GM12878 (cell line): ENCODE data around the gene EIF5B. TPM values are rescaled to one million over a fixed set of nuclear protein-coding genes. Genes with fewer than 3 reads are reported as not detected.

Experiments
- ATF3 ChIP-seq: IDR thresholded peaks from 2 replicates; pipeline ENCODE4 v1.6.1; 2011; ENCODE audit warnings: low read depth, mild to moderate bottlenecking, low read length, moderate library complexity, borderline replicate concordance; ENCODE audit errors: extremely low read depth
- CREB1 ChIP-seq: IDR thresholded peaks from 2 replicates; pipeline ENCODE4 v1.6.1; 2012; ENCODE audit warnings: low read depth, mild to moderate bottlenecking, inconsistent platforms
- CTCF ChIP-seq, 3 experiments: IDR thresholded peaks in 2 of 3; conservative IDR thresholded peaks in 1 of 3; 2 replicates each; pipeline ENCODE4 v1.5.1; 2011; ENCODE audit warnings: low read depth in 3 of 3, low read length in 3 of 3, mild to moderate bottlenecking in 3 of 3, control low read depth in 2 of 3, moderate library complexity in 2 of 3, inconsistent platforms in 1 of 3, mixed read lengths in 1 of 3; ENCODE audit not compliant: control insufficient read depth in 2 of 3, insufficient read depth in 1 of 3; ENCODE audit errors: extremely low read depth in 1 of 3
- EGR1 ChIP-seq, 2 experiments: IDR thresholded peaks; 1 replicate in 1 of 2; 2 replicates in 1 of 2; pipeline ENCODE4 v1.6.1; 2011 to 2012; ENCODE audit warnings: low read depth in 2 of 2, low read length in 2 of 2, borderline replicate concordance in 1 of 2, mild to moderate bottlenecking in 1 of 2, moderate library complexity in 1 of 2
- ETV6 ChIP-seq, 2 experiments: fragments of 450-650 bp in 1 of 2; IDR thresholded peaks in 1 of 2; conservative IDR thresholded peaks in 1 of 2; 2 replicates each; pipeline ENCODE4 v1.6.1; 2014; ENCODE audit warnings: antibody characterized with exemption in 1 of 2, borderline replicate concordance in 1 of 2, low read depth in 1 of 2, mild to moderate bottlenecking in 1 of 2, moderate library complexity in 1 of 2
- HDGF ChIP-seq: fragments of 450-650 bp; IDR thresholded peaks from 2 replicates; pipeline ENCODE4 v1.6.1; 2016; ENCODE audit warnings: antibody characterized with exemption
- IRF3 ChIP-seq: fragments of 450-650 bp; IDR thresholded peaks from 2 replicates; pipeline ENCODE4 v1.6.1; 2014; ENCODE audit warnings: mild to moderate bottlenecking
- KDM1A ChIP-seq: fragments of 200-600 bp; sonication (generic); IDR thresholded peaks from 2 replicates; pipeline ENCODE4 v1.6.1; 2016; ENCODE audit warnings: borderline replicate concordance
- LARP7 ChIP-seq: fragments of 450-650 bp; IDR thresholded peaks from 2 replicates; pipeline ENCODE4 v1.6.1; 2017; ENCODE audit warnings: mild to moderate bottlenecking
- MLLT1 ChIP-seq: fragments of 450-650 bp; IDR thresholded peaks from 2 replicates; pipeline ENCODE4 v1.6.1; 2016; ENCODE audit warnings: mild to moderate bottlenecking
- NR2F1 ChIP-seq: fragments of 450-650 bp; conservative IDR thresholded peaks from 2 replicates; pipeline ENCODE4 v1.6.1; 2017; ENCODE audit warnings: mild to moderate bottlenecking
- NRF1 ChIP-seq: conservative IDR thresholded peaks from 2 replicates; pipeline ENCODE4 v1.6.1; 2011; ENCODE audit warnings: mild to moderate bottlenecking, low read depth, low read length, improper control_type of control experiment
- PAX5 ChIP-seq: IDR thresholded peaks from 2 replicates; pipeline ENCODE4 v1.6.1; 2011; ENCODE audit warnings: low read depth, low read length, borderline replicate concordance
- POLR2AphosphoS2 ChIP-seq: IDR thresholded peaks from 2 replicates; pipeline ENCODE4 v1.6.1; 2011; ENCODE audit warnings: low read depth, mild to moderate bottlenecking, low read length, improper control_type of control experiment, moderate library complexity
- RB1 ChIP-seq: fragments of 450-650 bp; formaldehyde crosslinking; IDR thresholded peaks from 2 replicates; pipeline ENCODE4 v1.6.1; 2017; ENCODE audit warnings: mild to moderate bottlenecking, borderline replicate concordance
- SIN3A ChIP-seq: IDR thresholded peaks from 2 replicates; pipeline ENCODE4 v1.6.1; 2012; ENCODE audit warnings: low read depth, low read length, improper control_type of control experiment
- SMC3 ChIP-seq: IDR thresholded peaks from 2 replicates; pipeline ENCODE4 v1.6.1; 2011; ENCODE audit warnings: low read length, improper control_type of control experiment, borderline replicate concordance
- SRF ChIP-seq, 2 experiments: IDR thresholded peaks; 2 replicates each; pipeline ENCODE4 v1.6.1; 2011; ENCODE audit warnings: low read depth in 2 of 2, low read length in 2 of 2, mild to moderate bottlenecking in 1 of 2, moderate library complexity in 1 of 2
- TBL1XR1 ChIP-seq: IDR thresholded peaks from 2 replicates; pipeline ENCODE4 v1.6.1; 2012; ENCODE audit warnings: low read depth, low read length, improper control_type of control experiment
- TCF7 ChIP-seq: IDR thresholded peaks from 2 replicates; pipeline ENCODE4 v1.6.1; 2014; ENCODE audit warnings: antibody characterized with exemption, borderline replicate concordance
- USF2 ChIP-seq: IDR thresholded peaks from 2 replicates; pipeline ENCODE4 v1.6.1; 2011; ENCODE audit warnings: low read depth, low read length, improper control_type of control experiment, borderline replicate concordance
- YY1 ChIP-seq: IDR thresholded peaks from 2 replicates; pipeline ENCODE4 v1.6.1; 2011; ENCODE audit warnings: low read depth, mild to moderate bottlenecking, low read length
- ZNF384 ChIP-seq: IDR thresholded peaks from 2 replicates; pipeline ENCODE4 v1.6.1; 2012; ENCODE audit warnings: low read depth, mild to moderate bottlenecking, low read length, improper control_type of control experiment, borderline replicate concordance
- polyA plus RNA-seq, 11 experiments: library from polyadenylated mRNA; depleted of rRNA in 4 of 11; unstranded in 6 of 11; stranded (reverse) in 5 of 11; fragments of >200 nt; fragmentation: Nextera tagmentation in 4 of 11; fragmentation: Illumina TruSeq in 1 of 11; extraction: Ambion mirVana in 4 of 11; extraction: Trizol in 1 of 11; gene quantifications; 1 replicate in 1 of 11; 2 replicates in 10 of 11; pipeline versions ENCODE4 v1.2.1 to v1.2.3, GENCODE V29; 2011 to 2016; ENCODE audit warnings: inconsistent platforms in 2 of 11, missing spikeins in 2 of 11, low read depth in 1 of 11
- total RNA-seq, 4 experiments: library from RNA; depleted of rRNA in 3 of 4; stranded (reverse); fragments of >200 nt in 3 of 4; fragmentation: Illumina TruSeq in 1 of 4; extraction: Trizol in 1 of 4; gene quantifications; 2 replicates each; pipeline versions ENCODE4 v1.2.1 to v1.2.3, GENCODE V29; 2013 to 2021

Gene EIF5B
- total and polyA plus RNA-seq, 10 of the 15 experiments (the other 5 are each of a cell fraction or from before 2014, with no cell fraction given), result 21.7 to 119 (median 40.8) TPM

GRCh38 chr2:99337113-99338028 is at the start of gene EIF5B (continued):
- peak; percentile 81; the same call in 1 of the 2 replicates for TF ChIP-seq SIN3A
- TF ChIP-seq RB1, result no peak; the same call in 1 of the 2 replicates
- peak; percentile 72 for TF ChIP-seq LARP7
- TF ChIP-seq CTCF (IDR thresholded peaks at IDR 0.05 in 2 of 3, conservative IDR thresholded peaks at IDR 0.05 in 1 of 3; ENCODE audit: control insufficient read depth in 2 of 3, extremely low read depth in 1 of 3, insufficient read depth in 1 of 3, low read depth in 3 of 3, low read length in 3 of 3), result peak; percentile 75 to 86 (median 79)
- peak; percentile 83 for TF ChIP-seq HDGF
- no peak for TF ChIP-seq NR2F1
- TF ChIP-seq EGR1 (IDR thresholded peaks at IDR 0.05; ENCODE audit: borderline replicate concordance in 1 of 2, low read depth in 2 of 2, low read length in 2 of 2), result peak; percentile 83 to 93
- TF ChIP-seq YY1, result peak; percentile 57; the same call in 1 of the 2 replicates
- TF ChIP-seq IRF3, result no peak
- peak; percentile 88 for TF ChIP-seq POLR2AphosphoS2
- TF ChIP-seq USF2, result no peak
- TF ChIP-seq ZNF384, result peak; percentile 48; the same call in 1 of the 2 replicates
- TF ChIP-seq SRF (IDR thresholded peaks at IDR 0.05; ENCODE audit: low read depth in 2 of 2, low read length in 2 of 2), result peak; percentile 34 to 65; a peak in 2 of 4 replicates
- no peak for TF ChIP-seq ATF3
- 0 out of 2 replicates have a peak, but pooled peaks have one; percentile 27 for TF ChIP-seq TCF7
- TF ChIP-seq KDM1A, result no peak
- peak; percentile 71; the same call in 1 of the 2 replicates for TF ChIP-seq PAX5
- TF ChIP-seq MLLT1, result no peak
- peak; percentile 32; the same call in 1 of the 2 replicates for TF ChIP-seq SMC3
- 0 out of 2 replicates have a peak, but pooled peaks have one; percentile 62 for TF ChIP-seq TBL1XR1
- TF ChIP-seq CREB1, result peak; percentile 76
- peak; percentile 94 for TF ChIP-seq NRF1
- peak in 1 of 2 experiments; percentile 60; a peak in 1 of 4 replicates for TF ChIP-seq ETV6 (conservative IDR thresholded peaks at IDR 0.05 in 1 of 2, IDR thresholded peaks at IDR 0.05 in 1 of 2; ENCODE audit: borderline replicate concordance in 1 of 2, low read depth in 1 of 2)
